CD14-positive monocyte (primary cell): ENCODE results near the gene KDM4C. TPM values are rescaled to one million over a fixed set of nuclear protein-coding genes. Genes with fewer than 3 reads are reported as not detected.

ENCODE experiments used
- DNase-seq, 3 donors: peaks; one replicate each; pipeline ENCODE4 v3.0.0-alpha.2; 2011 to 2022
- H2AFZ ChIP-seq: 2 replicates; pipeline ENCODE4 v1.6.0; 2012; ENCODE audit warnings: mild to moderate bottlenecking, low read depth, low read length, inconsistent platforms; ENCODE audit not compliant: insufficient read depth, poor library complexity, severe bottlenecking
- H3K27ac ChIP-seq, 2 donors: 1 replicate in 1 of 2; 2 replicates in 1 of 2; pipeline ENCODE4 v1.5.1; 2012 to 2013; ENCODE audit warnings: low read length in 2 of 2, control low read depth in 1 of 2, inconsistent platforms in 1 of 2, low read depth in 1 of 2, mild to moderate bottlenecking in 1 of 2
- H3K27me3 ChIP-seq, 2 donors: one replicate each; pipeline versions ENCODE4 v1.6.0 to v1.6.1; 2011 to 2013; ENCODE audit warnings: low read length in 2 of 2; ENCODE audit not compliant: control insufficient read depth in 2 of 2, insufficient read depth in 2 of 2
- H3K36me3 ChIP-seq, 2 donors: replicated peaks in 1 of 2; 1 replicate in 1 of 2; 2 replicates in 1 of 2; pipeline versions ENCODE4 v1.5.1 to v1.6.1; 2012 to 2013; ENCODE audit warnings: low read length in 2 of 2, control low read depth in 1 of 2, inconsistent platforms in 1 of 2, mild to moderate bottlenecking in 1 of 2; ENCODE audit not compliant: insufficient read depth in 2 of 2, control insufficient read depth in 1 of 2
- H3K4me1 ChIP-seq, 2 donors: 1 replicate in 1 of 2; 2 replicates in 1 of 2; pipeline versions ENCODE4 v1.5.1 to v1.6.1; 2012 to 2013; ENCODE audit warnings: low read length in 2 of 2, control low read depth in 1 of 2, inconsistent platforms in 1 of 2, mild to moderate bottlenecking in 1 of 2, moderate library complexity in 1 of 2; ENCODE audit not compliant: insufficient read depth in 2 of 2, control insufficient read depth in 1 of 2
- H3K4me2 ChIP-seq: replicated peaks from 2 replicates; pipeline ENCODE3; 2012; ENCODE audit warnings: low read length, moderate library complexity, mild to moderate bottlenecking; ENCODE audit not compliant: poor library complexity, severe bottlenecking; ENCODE audit errors: extremely low read depth
- H3K4me3 ChIP-seq, 3 experiments: fragments of 200-600 bp in 1 of 3; sonication (generic) in 1 of 3; replicated peaks in 1 of 3; 1 replicate in 2 of 3; 2 replicates in 1 of 3; pipeline ENCODE4 v1.5.1; 2011 to 2013; ENCODE audit warnings: low read length in 3 of 3, mild to moderate bottlenecking in 3 of 3, control low read depth in 2 of 3, low read depth in 2 of 3, inconsistent platforms in 1 of 3, moderate library complexity in 1 of 3
- H3K79me2 ChIP-seq: 2 replicates; pipeline ENCODE4 v1.6.0; 2012; ENCODE audit warnings: mild to moderate bottlenecking, control low read depth, inconsistent platforms, low read length, moderate library complexity; ENCODE audit not compliant: insufficient read depth
- H3K9ac ChIP-seq: 2 replicates; pipeline ENCODE4 v1.6.0; 2017; ENCODE audit warnings: low read length, mild to moderate bottlenecking; ENCODE audit not compliant: insufficient read depth, poor library complexity, severe bottlenecking
- H3K9me3 ChIP-seq, 2 donors: replicated peaks in 1 of 2; 1 replicate in 1 of 2; 2 replicates in 1 of 2; pipeline versions ENCODE4 v1.5.1 to v1.6.1; 2012 to 2013; ENCODE audit warnings: low read length in 2 of 2, control low read depth in 1 of 2; ENCODE audit not compliant: control insufficient read depth in 1 of 2, insufficient read depth in 1 of 2
- H4K20me1 ChIP-seq: 2 replicates; pipeline ENCODE4 v1.6.0; 2012; ENCODE audit warnings: mild to moderate bottlenecking, low read length, control low read depth, moderate library complexity; ENCODE audit not compliant: insufficient read depth
- H3K27ac Mint-ChIP-seq, 7 donors: one replicate each; pipeline ENCODE4 v1.8.0; 2020; ENCODE audit warnings: mild to moderate bottlenecking in 7 of 7, mixed read lengths in 7 of 7, moderate library complexity in 6 of 7, inconsistent platforms in 2 of 7
- H3K27me3 Mint-ChIP-seq, 3 donors: one replicate each; pipeline ENCODE4 v1.8.0; 2021 to 2022; ENCODE audit warnings: low read depth in 3 of 3, mild to moderate bottlenecking in 3 of 3, mixed read lengths in 3 of 3, moderate library complexity in 3 of 3, inconsistent platforms in 1 of 3
- H3K36me3 Mint-ChIP-seq, 2 donors: one replicate each; pipeline ENCODE4 v1.8.0; 2020; ENCODE audit warnings: mixed read lengths in 2 of 2, inconsistent platforms in 1 of 2, mild to moderate bottlenecking in 1 of 2
- H3K4me1 Mint-ChIP-seq: one replicate; pipeline ENCODE4 v1.8.0; 2020; ENCODE audit warnings: mild to moderate bottlenecking, mixed read lengths
- H3K4me3 Mint-ChIP-seq, 2 donors: one replicate each; pipeline ENCODE4 v1.8.0; 2020; ENCODE audit warnings: mild to moderate bottlenecking in 2 of 2, mixed read lengths in 2 of 2, moderate library complexity in 1 of 2
- H3K9me3 Mint-ChIP-seq, 7 donors: one replicate each; pipeline ENCODE4 v1.8.0; 2020 to 2022; ENCODE audit warnings: mixed read lengths in 7 of 7, mild to moderate bottlenecking in 6 of 7, moderate library complexity in 6 of 7, inconsistent platforms in 2 of 7
- CTCF ChIP-seq: fragments of 200-600 bp; IDR thresholded peaks from one replicate; pipeline ENCODE4 v1.8.0; 2022; ENCODE audit warnings: antibody characterized with exemption, mild to moderate bottlenecking
- WGBS: methylation state at CpG from one replicate; pipeline ENCODE4 v1.1.5; 2013; ENCODE audit warnings: missing lambda C conversion rate; ENCODE audit not compliant: insufficient coverage; 5-methylcytosine and 5-hydroxymethylcytosine counted together
- intact Hi-C, 2 donors: fragments of 100-400 bp; cut with micrococcal nuclease; formaldehyde crosslinking; loops; one replicate each; pipeline versions ENCODE4 v1.15.0 to v1.15.1; 2023
- polyA plus RNA-seq, 3 donors: library from polyadenylated mRNA; depleted of rRNA in 1 of 3; unstranded in 2 of 3; stranded (reverse) in 1 of 3; fragments of 300-500 nt in 2 of 3; fragments of >200 nt in 1 of 3; fragmentation: Illumina TruSeq in 2 of 3; gene quantifications; 1 replicate in 2 of 3; 2 replicates in 1 of 3; pipeline ENCODE4 v1.2.3, GENCODE V29; 2012 to 2021

Gene KDM4C
- polyA plus RNA-seq, 3 donors: 15.2 to 36.2 (median 17.1) TPM

DNA sequence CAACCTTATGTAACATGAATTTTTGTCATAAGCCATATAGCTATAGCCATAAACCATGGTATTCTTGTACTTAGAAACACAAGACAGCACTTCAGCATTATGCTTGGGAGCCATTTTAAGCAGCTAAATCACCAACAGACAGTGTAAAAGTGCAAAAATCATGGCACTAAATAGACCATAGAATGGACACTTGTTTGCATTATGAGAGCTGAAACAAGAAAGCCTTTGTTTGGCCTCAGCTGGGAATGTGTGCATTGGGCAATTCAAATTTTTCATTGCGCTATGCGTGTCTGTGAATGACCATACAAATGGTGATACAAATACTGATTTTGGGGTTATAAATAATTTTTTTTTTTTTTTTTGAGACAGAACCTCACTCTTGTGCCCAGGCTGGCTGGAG is 23.7 kb downstream of the KDM4C start:
- H3K79me2 ChIP-seq: peaks cover 98% of the 10 kb centered on the region
- no peak overlapping the region for H3K27ac ChIP-seq
- no peaks in the 10 kb centered on the region for H3K27me3 ChIP-seq
- H3K4me3 ChIP-seq: no peak overlapping the region
- no peak overlapping the region for H3K27ac Mint-ChIP-seq
- H3K4me2 ChIP-seq: no peak overlapping the region
- H3K4me1 Mint-ChIP-seq: peaks cover 31% of the 10 kb centered on the region
- intact Hi-C loops: no loop called here
- no peaks in the 10 kb centered on the region for H3K27me3 Mint-ChIP-seq
- H3K4me3 Mint-ChIP-seq: no peak overlapping the region
- no peak overlapping the region for H2AFZ ChIP-seq
- H3K36me3 ChIP-seq: no peaks in the 10 kb centered on the region
- H3K36me3 Mint-ChIP-seq: peaks cover 1 to 9% of the 10 kb centered on the region in 2 donors
- H3K4me1 ChIP-seq: no peaks in the 10 kb centered on the region
- no peak for DNase-seq
- no peaks in the 10 kb centered on the region for H3K9me3 ChIP-seq
- H3K9ac ChIP-seq: no peak overlapping the region
- no peak for TF ChIP-seq CTCF
- no peaks in the 10 kb centered on the region for H3K9me3 Mint-ChIP-seq
- peaks cover 99% of the 10 kb centered on the region for H4K20me1 ChIP-seq
- no CpG with 5 or more reads among the region's 2 CpGs for WGBS

GRCh38 chr9:6782345-6782744 is 24.6 kb downstream of the KDM4C start:
- Histone ChIP-seq H3K36me3 (no peaks in the 10 kb centered on the region), H2AFZ (no peak overlapping the region), H3K4me2 (no peak overlapping the region), H3K9me3 (no peaks in the 10 kb centered on the region), H3K27me3 (no peaks in the 10 kb centered on the region), H3K79me2 (peaks cover 98% of the 10 kb centered on the region), H4K20me1 (peaks cover 99% of the 10 kb centered on the region), H3K9ac (no peak overlapping the region), H3K27ac (no peak overlapping the region), H3K4me3 (no peak overlapping the region), H3K4me1 (no peaks in the 10 kb centered on the region)
- peaks cover 1 to 6% of the 10 kb centered on the region in 2 donors for H3K36me3 Mint-ChIP-seq
- 100% methylated on average over 3 of the region's 6 CpGs for WGBS
- DNase-seq: no peak
- no peak overlapping the region for H3K4me3 Mint-ChIP-seq
- peaks cover 31% of the 10 kb centered on the region for H3K4me1 Mint-ChIP-seq
- TF ChIP-seq CTCF: no peak
- no peak overlapping the region for H3K27ac Mint-ChIP-seq
- no peaks in the 10 kb centered on the region for H3K9me3 Mint-ChIP-seq
- intact Hi-C loops: no loop called here
- H3K27me3 Mint-ChIP-seq: peaks cover 0 to 2% (median 0%) of the 10 kb centered on the region in 3 donors
